Ovary (tissue), 3 donors: ENCODE measurements around the gene C6.

Source experiments
- EP300 ChIP-seq: sonication (generic); formaldehyde crosslinking; IDR thresholded peaks from one replicate; pipeline ENCODE4 v1.6.1; 2017; ENCODE audit warnings: antibody characterized with exemption
- POLR2A ChIP-seq: fragments of 450-650 bp; IDR thresholded peaks from one replicate; pipeline ENCODE4 v1.6.1; 2017; ENCODE audit warnings: antibody characterized with exemption, mild to moderate bottlenecking, moderate library complexity
- TF ChIP-seq, protein P1 (sequence below), 3 donors: fragments of 450-650 bp in 2 of 3; fragments of 200-600 bp in 1 of 3; IDR thresholded peaks; one replicate each; pipeline versions ENCODE4 v1.5.1 to v1.8.0; 2016 to 2022; ENCODE audit warnings: antibody characterized with exemption in 3 of 3, mild to moderate bottlenecking in 1 of 3
- donor health status: DM: no; HTN: no; CAD: no.

DNA sequence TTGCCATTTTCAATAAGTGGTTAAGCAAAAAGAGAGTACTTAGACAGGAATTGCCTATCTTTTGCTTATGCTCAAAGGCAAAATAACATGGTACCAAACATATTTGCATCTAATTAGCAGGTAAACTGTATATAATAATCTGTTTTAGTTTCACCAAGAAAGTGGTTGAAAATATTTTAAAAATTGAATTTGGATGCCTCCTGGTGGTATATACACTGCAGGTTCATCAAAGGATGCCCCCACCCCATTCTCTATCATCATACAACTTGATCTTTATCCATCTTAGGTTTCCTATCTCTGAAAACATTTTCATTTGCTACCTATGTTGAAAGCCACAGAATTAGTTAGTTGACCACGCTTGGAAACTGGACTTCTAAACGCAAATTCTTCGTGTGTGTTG is 95.2 kb downstream of the C6 start:
- no peak for TF ChIP-seq EP300
- no peak for TF ChIP-seq POLR2A
- TF ChIP-seq, protein P1, sequence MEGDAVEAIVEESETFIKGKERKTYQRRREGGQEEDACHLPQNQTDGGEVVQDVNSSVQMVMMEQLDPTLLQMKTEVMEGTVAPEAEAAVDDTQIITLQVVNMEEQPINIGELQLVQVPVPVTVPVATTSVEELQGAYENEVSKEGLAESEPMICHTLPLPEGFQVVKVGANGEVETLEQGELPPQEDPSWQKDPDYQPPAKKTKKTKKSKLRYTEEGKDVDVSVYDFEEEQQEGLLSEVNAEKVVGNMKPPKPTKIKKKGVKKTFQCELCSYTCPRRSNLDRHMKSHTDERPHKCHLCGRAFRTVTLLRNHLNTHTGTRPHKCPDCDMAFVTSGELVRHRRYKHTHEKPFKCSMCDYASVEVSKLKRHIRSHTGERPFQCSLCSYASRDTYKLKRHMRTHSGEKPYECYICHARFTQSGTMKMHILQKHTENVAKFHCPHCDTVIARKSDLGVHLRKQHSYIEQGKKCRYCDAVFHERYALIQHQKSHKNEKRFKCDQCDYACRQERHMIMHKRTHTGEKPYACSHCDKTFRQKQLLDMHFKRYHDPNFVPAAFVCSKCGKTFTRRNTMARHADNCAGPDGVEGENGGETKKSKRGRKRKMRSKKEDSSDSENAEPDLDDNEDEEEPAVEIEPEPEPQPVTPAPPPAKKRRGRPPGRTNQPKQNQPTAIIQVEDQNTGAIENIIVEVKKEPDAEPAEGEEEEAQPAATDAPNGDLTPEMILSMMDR (IDR thresholded peaks at IDR 0.05), result no peak
